GM19025 (cell line): ENCODE measurements around the gene NECTIN1.

Experiments used
- ATAC-seq: cut with Tn5 transposase; IDR thresholded peaks from one replicate; pipeline ENCODE4 v1.9.1; 2021; ENCODE audit warnings: mild to moderate bottlenecking, low read depth, moderate library complexity; ENCODE audit not compliant: unreplicated experiment

Gene NECTIN1

DNA sequence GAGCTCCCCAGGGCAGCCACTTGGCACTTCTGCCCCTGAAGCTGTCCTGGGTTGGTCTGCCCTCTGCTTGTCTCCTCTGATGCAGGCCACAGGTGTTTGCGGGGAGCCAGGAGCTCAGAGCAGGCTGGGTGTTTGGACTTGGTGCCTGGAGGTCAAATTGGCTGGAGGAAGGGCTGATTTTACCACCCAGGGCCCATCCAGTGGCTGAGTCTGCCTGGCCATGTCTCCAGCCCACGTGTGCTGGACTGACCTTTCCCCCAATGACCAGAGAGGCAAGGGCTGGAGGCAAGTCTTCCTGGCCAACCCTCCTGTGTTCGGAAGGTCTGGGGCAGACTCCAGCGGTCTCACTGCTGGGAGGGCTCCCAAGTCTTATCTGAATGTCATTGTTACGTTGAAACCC, 84.0 kb downstream of the NECTIN1 start:
- no peak for ATAC-seq

DNA sequence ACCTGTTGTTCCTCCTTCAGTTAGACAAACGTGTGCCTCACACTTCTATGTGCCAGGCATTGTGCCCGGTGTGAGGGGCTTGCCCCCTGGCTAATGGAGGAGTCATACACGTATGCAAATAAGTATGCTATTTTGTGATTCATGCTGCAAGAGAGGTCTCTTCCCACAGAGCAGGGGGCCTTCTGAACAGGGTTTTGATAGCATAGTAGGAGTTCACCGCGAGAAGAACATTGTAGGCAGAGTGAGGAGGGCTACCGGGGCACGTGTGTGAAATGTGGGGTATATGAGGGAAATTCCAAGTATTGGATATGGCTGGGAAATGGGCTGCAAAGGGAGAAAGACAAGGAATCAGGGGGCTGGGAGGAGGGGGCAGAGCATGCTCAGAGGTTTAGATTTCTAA, 84.5 kb downstream of the NECTIN1 start:
- ATAC-seq: no peak

DNA sequence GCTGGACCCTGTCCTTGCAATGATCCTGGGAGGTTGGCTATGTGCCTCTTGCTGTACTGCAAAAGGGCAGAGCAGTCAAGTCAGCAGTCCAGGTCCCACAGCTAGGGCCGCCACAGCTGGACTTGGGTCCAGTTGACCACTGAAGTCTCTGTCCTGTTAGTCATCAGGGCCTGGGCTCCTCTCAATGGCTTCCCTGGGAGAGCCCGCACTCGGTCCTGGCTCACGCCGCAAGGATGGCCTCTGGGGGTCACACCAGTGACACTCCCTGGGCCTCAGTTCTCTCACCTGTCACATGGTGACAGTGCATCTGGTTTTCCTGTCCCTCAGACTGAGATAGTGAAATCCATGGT, 85.1 kb downstream of the NECTIN1 start:
- no peak for ATAC-seq

DNA sequence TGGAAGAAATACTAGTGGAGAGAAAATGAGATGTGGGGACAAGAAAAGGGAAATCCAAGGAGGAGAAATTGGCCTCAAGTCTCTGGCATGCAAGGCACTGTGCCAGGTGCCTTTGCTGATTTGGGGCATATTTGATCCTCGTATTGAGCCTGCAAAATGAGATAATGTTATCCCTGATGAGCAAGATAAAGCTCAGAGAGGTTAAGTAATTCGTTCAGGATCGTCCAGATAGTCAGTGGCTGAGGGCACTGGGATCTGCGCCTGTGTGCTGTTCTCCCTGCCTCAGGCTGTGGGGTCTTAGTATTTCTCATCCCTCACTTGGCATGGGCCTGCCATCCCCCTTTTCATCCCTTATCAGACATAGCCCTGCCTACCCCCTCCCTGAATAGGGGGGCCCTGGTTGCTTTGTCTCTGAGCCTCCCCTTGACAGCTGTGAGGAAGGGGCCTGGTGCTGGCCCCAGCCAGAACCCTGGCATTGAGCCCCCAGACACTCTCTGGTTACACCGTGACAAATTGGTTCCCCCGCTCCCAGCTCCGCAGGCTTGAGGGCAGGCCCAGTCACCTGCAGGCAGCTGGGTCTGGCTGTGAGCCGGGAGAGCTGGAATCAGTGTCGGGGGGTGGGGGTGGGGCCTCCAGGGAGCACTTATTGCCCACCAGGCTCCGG, 85.7 kb downstream of the NECTIN1 start:
- ATAC-seq: no peak

DNA sequence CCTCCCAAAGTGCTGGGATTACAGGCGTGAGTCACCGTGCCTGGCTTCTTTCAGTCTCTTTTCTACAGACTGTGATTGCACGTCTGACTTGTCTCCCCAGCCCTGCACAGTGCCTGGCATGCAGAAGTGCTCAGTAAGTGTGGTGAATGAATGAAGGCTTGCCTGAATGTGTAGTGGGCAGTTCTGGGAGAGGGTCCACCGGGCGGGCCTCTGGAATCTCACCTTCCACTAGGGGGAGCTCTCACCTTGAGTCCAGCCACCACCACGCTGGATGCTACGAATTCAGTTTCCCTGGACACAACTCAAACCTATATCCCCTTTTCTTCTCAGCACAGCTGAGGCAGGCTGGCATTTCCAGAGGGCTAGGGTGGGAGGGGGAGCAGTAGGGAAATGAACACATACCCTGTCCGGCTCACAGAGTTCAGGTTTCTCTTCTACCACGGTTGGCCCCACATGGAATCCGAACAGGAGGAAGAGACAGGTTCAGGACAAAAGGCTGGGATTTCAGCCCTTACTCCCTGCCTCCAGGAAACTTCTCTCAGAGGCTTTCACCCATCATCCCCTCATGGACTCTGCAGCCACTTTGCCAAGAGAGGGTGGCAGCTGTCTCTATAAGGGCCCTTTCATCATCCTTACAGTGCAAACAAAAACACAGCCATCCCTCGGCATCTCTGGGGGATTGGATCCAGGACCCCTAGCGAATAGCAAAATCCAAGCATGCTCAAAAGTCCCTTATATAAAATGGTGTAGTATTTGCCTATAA, 86.8 kb downstream of the NECTIN1 start:
- ATAC-seq: no peak

DNA sequence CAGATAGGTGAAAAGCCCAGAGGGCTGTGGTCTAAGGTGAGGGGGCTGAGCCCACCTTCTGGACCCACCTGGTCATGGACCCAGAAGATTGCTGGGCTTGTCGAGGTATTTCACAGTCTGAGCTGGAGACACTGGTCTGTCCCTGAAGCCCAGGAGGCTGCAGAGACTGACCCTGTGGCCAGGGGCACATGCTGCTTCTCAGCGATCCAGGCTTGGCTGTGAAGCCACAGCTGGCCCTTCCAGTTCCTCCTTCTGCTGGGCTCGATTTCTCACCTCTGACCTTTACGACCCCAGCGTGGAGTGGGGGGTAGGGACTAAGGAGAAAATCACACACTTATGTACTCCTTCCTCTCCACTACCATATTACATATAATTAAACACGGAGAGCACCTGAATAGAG, 88.5 kb downstream of the NECTIN1 start:
- ATAC-seq: no peak

DNA sequence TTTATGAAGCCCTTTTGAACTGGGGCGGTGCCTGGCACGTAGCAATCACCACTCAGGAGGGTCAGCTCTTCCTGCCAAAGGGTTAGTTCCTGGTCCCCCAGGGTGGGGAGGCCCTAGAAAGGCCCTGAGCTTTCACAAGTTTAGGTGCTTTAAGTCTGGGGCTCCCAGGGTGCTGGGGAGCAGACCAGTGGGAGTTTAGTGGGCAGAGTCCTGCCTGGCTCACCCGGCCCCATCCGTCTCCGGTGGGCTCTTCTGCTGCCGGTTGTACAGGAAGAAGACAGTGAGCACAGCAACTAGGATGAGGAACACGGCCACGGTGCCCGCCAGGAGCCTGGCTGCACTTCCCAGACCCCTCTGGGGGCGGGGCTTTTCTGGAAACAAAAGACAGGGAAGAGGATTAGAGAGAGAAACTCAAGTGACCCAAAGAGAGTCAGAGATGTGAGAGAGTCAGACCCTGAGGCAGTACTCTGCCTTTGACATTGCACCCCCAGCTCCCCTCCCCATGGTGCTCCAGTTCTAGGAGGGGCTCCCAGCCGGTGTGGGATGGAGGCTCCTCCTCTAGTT, 89.3 kb downstream of the NECTIN1 start:
- no peak for ATAC-seq

DNA sequence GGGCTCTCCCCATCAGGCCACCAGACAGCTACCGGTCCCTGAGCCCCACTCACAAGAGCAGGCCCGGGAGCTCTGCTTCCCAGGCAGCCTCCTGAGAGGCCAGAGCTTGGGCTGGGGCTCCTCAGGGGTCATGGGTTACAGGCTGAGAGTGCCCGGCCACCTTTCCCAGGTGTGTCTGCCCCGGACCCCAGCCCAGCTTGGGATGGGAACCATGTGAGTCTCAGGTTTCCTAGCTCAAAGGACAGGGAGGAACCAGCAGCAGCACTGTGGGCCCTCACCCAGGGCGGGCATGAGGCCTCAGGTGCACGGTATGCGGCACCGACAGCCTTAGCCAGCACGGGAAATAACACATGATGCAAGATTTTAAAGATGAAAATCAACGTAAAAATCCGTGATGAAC, 90.1 kb downstream of the NECTIN1 start:
- ATAC-seq: no peak

DNA sequence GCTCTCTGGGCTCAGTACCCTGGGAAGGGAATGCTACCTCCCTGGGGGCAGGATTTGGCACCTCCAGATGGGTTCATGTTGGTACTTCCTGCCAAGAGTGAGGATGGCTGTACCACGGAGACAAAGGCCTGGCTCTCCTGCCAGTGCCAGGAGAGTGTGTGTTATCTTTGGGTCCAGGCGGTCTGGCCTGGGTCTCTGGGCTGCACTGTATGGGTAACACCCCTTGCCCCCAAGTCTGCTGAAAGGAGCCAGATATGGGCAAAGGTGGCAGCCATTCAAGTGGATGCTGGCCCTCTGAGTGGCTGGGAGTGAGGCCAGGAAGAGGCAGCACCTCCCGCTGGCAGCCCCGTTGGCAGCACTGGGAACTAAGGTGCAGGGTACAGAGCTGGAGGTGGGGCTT, 91.5 kb downstream of the NECTIN1 start:
- no peak for ATAC-seq

DNA sequence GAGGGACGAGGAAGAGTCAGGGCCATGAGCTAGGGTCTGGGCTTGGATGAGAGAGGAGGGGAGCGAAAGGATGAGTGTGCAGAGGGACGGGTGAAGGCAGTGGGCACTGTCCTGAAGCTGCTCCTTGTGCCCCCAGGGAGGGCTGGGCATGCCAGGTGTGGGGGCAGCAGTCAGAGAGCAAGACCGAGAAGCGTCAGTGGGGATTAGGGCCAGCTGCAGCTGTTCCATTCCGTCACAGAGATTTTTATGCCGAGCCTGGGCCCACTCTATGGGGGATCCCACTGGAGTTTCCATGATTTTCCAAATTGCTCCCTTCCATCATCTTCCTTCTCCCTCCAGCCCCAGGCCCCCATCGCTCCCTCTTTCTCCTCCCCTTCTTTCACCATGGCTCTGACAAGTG, 93.2 kb downstream of the NECTIN1 start:
- ATAC-seq: no peak

DNA sequence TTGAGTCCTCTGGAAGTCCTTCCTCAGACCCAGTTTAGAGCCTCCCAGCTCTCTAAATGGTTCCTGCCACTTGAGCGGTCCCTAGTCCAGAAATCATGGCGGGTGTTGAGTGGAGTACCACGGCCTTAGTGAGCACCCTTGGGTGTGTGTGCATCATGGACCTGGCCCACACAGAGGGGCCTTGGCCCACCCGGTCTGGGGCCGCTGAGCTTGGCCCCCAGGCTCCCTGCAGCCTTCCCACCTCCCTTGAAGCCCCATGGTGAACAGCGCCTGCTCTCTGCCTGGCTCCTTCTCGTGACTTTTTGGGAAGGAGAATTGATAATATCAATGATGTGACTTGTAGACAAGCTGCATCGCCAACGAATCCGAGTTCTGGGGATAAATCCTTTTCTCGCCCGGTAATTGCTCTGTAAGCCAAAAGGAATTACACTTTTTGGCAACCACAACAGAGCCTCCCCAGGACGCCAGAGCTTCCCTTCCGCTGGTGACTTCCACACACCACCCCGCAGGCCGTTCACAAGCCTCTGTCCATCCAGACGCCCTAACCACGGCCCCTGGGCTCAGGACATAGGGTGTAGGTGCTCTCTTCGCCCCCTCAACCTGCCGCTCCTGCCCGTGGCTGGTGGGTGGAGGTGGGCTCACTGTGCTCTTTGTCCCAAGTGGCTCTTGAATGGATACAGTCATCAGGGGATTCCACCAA, 93.8 kb downstream of the NECTIN1 start:
- no peak for ATAC-seq

DNA sequence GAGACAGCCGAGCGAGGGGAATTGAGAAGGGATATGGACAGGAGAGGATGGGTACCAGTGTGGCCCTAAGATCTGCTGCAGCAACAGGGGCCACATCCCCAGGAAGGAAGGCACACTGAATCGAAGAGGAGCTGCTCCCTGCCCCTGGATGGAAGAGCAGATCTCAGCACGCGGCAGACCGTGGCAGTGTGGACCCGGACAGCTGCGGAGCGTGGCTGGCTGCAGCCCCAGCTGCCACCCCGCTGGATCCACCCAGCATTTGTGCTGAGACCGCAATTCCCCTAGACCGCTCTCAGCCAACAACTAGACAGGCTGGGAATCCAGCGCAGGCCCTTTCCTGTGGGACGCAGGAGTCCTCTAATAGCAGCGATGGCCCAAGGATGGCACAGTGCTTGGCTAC, 94.7 kb downstream of the NECTIN1 start:
- no peak for ATAC-seq

DNA sequence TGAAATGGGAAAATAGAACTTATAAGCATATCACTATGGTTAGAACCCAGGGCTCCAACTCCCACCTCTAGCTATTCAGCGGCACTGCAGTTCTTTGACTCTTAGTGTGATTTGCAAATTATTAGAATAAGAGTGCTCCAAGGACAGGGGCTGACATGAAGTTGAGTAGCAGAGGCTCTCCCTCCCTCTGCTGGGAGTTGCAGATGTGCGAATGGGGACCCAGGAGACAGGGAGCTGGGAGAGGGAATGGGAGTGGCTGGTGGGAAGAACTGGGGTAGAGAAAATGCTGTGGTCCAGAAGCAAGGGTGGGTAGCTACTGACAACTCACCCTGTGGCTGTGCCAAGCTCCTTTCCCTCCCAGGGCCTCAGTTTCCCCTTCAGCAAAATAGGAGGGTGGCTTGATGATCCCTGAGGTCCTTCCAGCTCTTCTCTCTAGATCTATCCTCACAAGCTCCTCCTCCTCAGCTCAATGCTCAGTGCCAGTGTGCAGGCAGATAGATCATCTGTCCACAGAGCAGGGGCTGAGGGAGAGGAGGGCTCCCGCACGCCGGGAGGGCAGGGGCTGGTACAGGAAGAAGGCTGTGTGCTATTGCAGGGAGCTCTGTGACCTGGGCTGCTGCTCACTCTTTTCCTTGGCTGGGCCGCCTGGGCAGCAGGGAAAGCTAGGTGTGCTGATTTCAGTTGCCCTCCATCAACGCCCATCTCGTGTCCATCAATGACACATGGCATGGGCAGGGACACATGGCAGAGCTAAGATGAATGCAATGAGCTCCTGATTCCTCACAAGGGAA, 99.0 kb downstream of the NECTIN1 start:
- no peak for ATAC-seq

DNA sequence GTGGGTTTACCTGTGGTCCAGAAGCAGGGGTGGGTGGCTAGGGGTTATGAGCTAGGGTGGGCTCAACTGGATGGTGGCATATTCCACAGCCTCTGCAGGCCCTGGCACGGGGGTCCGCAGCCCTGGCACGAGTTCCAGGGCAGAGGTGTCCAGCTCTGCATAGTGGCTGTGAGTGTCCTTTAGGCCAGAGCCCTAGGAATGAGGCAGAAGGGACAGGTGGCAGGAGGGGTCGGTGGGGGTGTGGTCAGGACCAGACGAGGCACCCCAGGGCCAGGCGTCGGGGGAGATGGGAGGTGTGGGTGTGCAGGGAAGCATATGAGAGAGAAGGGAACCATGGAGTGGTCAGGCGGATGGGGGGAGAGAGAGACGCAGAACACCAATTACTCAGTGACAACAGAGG, 99.9 kb downstream of the NECTIN1 start:
- no peak for ATAC-seq

DNA sequence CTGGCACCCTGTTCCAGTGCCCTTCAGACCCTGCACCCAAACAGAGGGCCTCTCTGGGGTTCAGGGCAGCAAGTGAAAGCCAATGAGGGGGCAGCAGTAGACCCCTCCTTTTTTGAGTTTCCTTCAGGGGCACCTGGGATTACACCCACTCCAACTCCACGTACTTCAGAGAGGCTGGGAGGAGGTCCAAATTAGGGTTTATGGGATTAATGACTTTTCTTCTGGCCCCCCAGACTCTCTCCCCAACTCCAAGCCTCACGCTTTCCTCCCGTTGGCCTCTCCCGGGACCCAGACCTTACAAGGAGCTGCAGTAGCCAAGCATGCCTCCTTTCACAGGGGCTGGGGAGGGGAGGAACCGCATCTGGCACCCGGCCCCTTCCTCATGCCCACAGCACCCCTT, 101.7 kb downstream of the NECTIN1 start:
- no peak for ATAC-seq

DNA sequence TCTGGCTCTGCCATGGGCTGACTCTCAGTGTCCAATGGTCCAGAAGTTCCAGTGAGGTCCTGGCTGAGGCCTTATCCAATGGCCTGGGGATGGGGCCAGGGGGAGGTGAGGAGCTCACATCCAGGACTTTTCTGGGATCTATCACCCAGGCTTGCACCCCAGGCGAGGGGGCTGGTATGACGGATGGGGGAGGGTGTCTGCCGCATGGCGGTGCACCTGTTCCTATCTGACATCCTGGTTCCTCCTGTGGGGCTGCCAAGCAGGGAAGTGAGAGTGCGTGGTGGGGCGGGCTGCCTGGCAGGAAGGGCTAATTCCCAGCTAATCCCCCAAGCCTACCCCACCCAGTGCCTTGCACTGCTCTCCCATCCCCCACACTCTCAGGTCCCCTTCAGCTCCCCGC, 102.1 kb downstream of the NECTIN1 start:
- ATAC-seq: no peak

DNA sequence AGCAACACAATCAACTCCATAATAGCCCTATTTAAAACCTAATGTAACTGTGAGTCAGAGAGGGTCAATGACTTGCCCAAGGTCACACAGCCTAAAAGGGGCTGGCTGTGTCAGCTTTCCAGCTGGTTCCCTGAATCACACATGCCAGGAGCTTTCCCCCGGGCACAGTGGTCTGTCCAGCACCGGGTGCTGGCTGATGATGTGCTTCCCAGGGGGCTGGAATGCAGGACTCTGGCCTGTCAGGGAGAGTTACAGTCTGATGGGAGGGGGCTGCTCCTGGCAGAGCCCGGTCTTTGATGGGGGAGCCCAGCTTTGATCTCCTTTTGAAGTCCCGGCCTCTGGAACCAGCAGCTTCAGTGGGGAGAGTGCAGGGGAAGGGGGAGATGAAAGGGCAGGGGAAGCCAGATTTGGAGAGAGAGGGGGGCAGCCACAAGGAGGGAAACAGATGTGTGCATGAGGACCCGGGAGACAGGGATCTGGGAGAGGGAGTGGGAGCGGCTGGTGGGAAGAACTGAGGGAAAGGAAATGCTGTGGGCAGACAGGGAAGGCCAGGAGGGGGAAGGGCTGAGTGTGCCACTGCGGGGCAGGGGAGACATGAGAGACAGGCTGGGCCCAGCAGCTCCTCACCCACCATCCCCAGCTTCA, 102.7 kb downstream of the NECTIN1 start:
- no peak for ATAC-seq

DNA sequence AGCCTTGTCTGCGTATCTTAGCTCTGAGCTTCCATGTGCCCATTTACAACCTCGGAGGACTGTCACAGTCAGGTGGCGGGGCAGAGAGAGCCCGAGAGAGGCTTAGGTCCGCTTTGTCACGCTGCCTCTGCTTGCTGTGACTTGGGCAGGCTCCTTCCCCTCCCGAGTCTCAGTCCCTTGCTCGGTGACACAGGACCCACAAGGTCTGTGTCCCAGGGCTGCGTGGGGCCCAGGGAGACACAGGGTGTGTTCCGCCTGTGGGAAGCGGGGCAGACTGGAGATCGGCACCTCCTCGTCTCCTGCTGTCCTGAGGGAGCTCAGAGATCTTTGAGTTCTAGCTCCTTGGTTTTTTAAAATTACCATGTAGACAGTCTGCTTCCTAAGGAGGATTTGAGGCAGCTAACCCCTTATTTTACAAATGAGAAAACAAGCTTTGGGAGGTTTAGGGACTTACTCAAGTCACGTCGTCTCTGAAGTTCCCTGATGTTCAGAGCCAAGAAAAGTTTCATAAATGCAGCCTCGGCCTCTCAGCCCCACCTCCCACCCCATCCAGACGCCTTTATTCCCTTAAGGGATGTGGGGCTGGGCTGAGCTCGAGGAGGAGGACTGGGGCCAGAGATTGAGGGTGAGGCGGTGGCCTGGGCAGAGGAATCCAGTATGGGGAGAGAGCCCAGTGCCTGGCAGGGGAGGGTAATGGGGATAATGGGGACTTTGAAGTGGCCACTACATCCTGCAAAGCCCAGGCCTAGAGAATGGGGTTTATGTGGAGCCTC, 103.6 kb downstream of the NECTIN1 start:
- ATAC-seq: no peak

DNA sequence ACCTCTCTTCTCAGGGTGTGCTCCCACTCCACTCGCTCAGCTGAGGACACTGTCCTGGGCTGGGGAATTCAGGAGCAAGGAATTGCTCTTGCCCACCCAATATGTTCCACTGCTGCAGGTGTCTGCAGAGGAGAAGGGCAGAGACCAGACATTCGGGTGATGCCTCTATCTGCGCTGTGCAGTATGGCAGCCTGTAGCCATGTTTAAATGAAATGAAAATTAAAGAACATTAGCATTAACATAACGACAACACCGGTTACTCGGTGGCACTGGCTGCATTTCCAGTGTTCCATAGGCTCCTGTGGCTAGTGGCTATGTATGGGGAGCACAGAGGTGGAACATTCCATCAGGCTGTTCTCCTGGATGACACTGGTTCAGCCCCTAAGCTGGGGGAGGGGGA, 104.4 kb downstream of the NECTIN1 start:
- ATAC-seq: no peak
